HS-27A (cell line): Measurements from ENCODE around the gene BCAT1.
"Not testable (repeated sequence)": the region's sequence is repeated elsewhere in the genome, so short reads cannot be mapped to it uniquely, and the experiment has no call there.

ENCODE experiments used
- DNase-seq: peaks from one replicate; pipeline ENCODE4 v3.0.0-alpha.2; 2012; ENCODE audit warnings: low read depth, missing footprints

BCAT1 gene

GRCh38 chr12:24856541-24856940, 92.4 kb downstream of the BCAT1 start:
- DNase-seq: no peak

GRCh38 chr12:24854908-24855307, 94.0 kb downstream of the BCAT1 start:
- no peak for DNase-seq

- DNase-seq: no peak
These were observed 94.9 kb downstream of the BCAT1 start for GRCh38 chr12:24854017-24854416.

DNA sequence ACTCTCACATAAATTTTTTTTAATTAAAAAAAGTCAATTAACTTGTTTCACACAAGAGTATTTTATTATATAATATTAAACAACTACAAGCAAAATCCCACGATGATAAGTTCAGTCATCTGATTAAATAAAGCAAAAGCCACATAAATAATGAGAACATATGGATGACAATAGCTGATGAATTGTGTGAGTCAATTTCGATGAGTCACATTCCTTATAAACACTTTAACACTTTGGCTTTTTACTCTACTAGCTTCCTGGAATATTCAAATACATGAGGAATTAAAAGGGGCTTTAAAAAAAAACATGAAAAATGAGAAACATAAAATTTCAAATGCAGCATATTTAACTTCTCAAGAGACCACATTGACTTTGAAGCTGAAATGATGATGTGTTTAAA, 95.3 kb downstream of the BCAT1 start:
- DNase-seq: peak; percentile 74

GRCh38 chr12:24853094-24853493, 95.8 kb downstream of the BCAT1 start:
- no peak for DNase-seq

GRCh38 chr12:24852420-24852819, 96.5 kb downstream of the BCAT1 start:
- DNase-seq: no peak

GRCh38 chr12:24851883-24852282, 97.0 kb downstream of the BCAT1 start:
- DNase-seq: not testable (repeated sequence)

- no peak for DNase-seq
These were observed 97.6 kb downstream of the BCAT1 start for GRCh38 chr12:24851341-24851740.

- no peak for DNase-seq
These were observed 98.4 kb downstream of the BCAT1 start for GRCh38 chr12:24850496-24850895.

- DNase-seq: no peak
These were observed 99.9 kb downstream of the BCAT1 start for GRCh38 chr12:24848941-24849477.

GRCh38 chr12:24846689-24847088, 102.2 kb downstream of the BCAT1 start:
- no peak for DNase-seq

- DNase-seq: no peak
These were observed 103.3 kb downstream of the BCAT1 start for GRCh38 chr12:24845615-24846014.

- DNase-seq: no peak
These were observed 108.7 kb downstream of the BCAT1 start for GRCh38 chr12:24840046-24840800.

- DNase-seq: no peak
These were observed 109.6 kb downstream of the BCAT1 start for GRCh38 chr12:24839268-24839791.

- no peak for DNase-seq
These were observed 110.4 kb downstream of the BCAT1 start for GRCh38 chr12:24838531-24838950.

GRCh38 chr12:24835377-24835776, 113.5 kb downstream of the BCAT1 start:
- DNase-seq: no peak

DNA sequence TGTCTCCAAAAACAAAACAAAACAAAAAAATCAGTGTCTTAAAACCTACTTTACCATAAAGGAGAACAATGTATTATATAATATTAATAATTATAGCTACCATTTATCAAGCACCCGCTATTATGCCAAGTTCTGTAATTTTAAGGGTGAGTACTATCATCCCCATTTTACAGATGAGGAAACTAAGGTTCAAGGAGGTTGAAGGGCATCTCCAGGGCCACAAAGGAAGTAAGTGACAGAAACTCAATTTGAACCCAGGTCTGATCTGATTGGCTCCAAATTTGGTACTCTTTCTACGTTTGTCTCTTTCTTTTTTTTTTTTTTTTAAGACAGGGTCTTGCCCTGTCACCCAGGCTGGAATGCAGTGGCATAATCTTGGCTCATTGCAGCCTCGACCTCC, 115.4 kb downstream of the BCAT1 start:
- DNase-seq: no peak

- no peak for DNase-seq
These were observed 124.9 kb downstream of the BCAT1 start for GRCh38 chr12:24823808-24824515.

GRCh38 chr12:24822121-24822899, 126.6 kb downstream of the BCAT1 start:
- DNase-seq: no peak

- no peak for DNase-seq
These were observed 127.2 kb downstream of the BCAT1 start for GRCh38 chr12:24821691-24822090.

DNA sequence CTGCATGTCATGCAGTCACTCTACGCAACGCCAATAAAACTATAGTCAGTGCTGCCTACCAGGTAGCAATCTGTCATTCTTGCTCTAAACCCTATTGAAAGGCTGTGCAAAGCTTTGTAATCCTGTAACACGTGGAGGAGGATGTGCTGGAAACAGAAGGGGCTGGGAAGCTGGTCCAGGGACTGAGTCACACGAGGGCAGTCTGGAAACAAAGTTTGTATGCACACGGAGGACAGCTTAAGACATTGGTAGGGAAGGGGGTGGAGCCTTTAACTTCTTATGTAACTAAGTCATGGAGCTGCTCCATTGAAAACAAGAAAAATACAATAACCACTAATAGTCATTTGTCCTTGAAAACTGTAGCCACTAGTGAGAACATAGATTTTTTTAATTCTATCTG, 128.0 kb downstream of the BCAT1 start:
- no peak for DNase-seq

GRCh38 chr12:24818351-24818750, 130.6 kb downstream of the BCAT1 start:
- DNase-seq: no peak
